ENCODE measurements around the gene MGMT.

DNA sequence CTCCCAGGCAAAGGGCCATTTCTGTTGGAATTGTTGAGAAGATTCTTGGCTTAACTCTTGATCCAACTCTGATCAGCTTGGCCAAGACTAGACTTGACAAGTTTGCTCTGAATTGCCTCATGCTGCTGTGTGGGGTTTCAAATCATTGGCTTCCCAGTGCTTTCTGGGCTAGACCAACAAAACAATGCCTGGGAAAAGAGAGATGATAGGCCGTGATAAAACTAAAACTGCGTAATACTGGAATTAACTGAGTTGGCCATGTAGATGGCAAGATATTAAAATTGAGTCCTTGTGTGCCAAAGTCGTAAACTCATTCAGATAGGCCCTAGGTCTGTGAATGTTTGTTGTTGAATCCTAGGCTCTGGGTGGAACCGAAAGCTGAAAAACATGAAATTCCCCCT lies 222.6 kb downstream of the MGMT start:
- TF ChIP-seq POLR2A (IDR thresholded peaks at IDR 0.05; ENCODE audit: low read length) (no peak), GATA1 (IDR thresholded peaks at IDR 0.05; ENCODE audit: low read depth, low read length) (no peak)

All from erythroblast (primary cell).